Measurements from ENCODE around the gene SLC35F1. TPM values are rescaled to one million over a fixed set of nuclear protein-coding genes. Genes with fewer than 3 reads are reported as not detected.

SLC35F1 gene
- total RNA-seq, 1 donor from 2014 or later = not detected

DNA sequence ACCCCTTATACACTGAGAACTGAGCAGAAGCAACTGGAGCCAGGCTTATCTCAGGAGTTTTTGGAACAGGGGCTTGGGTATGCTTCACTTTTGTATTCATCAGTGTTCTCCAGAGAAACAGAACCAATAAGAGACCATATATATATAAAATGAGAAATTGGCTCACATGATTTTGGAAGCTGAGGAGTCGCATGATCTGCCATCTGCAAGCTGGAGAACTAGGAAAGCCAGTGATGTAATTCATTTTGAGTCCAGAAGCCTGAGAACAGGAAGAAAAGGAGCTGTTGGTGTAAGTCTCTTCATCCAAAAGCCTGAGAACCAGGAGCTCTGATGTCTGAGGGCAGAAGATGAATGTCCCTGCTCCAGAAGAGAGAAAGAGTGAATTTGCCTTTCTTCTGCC lies 272.0 kb downstream of the SLC35F1 start:
- Mint-ChIP-seq H3K4me1 (no peaks in the 10 kb centered on the region), H3K27ac (no peak overlapping the region), H3K4me3 (no peak overlapping the region), H3K36me3 (ENCODE audit: low read depth) (no peaks in the 10 kb centered on the region), H3K27me3 (no peaks in the 10 kb centered on the region), H3K9me3 (peaks cover 5% of the 10 kb centered on the region)
- no peak for DNase-seq
- ChIA-PET CTCF (no interaction called here), POLR2A (no interaction called here)
- TF ChIP-seq, protein P1, sequence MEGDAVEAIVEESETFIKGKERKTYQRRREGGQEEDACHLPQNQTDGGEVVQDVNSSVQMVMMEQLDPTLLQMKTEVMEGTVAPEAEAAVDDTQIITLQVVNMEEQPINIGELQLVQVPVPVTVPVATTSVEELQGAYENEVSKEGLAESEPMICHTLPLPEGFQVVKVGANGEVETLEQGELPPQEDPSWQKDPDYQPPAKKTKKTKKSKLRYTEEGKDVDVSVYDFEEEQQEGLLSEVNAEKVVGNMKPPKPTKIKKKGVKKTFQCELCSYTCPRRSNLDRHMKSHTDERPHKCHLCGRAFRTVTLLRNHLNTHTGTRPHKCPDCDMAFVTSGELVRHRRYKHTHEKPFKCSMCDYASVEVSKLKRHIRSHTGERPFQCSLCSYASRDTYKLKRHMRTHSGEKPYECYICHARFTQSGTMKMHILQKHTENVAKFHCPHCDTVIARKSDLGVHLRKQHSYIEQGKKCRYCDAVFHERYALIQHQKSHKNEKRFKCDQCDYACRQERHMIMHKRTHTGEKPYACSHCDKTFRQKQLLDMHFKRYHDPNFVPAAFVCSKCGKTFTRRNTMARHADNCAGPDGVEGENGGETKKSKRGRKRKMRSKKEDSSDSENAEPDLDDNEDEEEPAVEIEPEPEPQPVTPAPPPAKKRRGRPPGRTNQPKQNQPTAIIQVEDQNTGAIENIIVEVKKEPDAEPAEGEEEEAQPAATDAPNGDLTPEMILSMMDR (IDR thresholded peaks at IDR 0.05) = no peak
- ATAC-seq (ENCODE audit: low read depth) = no peak
- intact Hi-C loops (cut with micrococcal nuclease) = no loop called here

- Mint-ChIP-seq H3K27me3 (no peaks in the 10 kb centered on the region), H3K4me1 (peaks cover 2% of the 10 kb centered on the region), H3K36me3 (ENCODE audit: low read depth) (no peaks in the 10 kb centered on the region), H3K4me3 (no peak overlapping the region), H3K9me3 (no peaks in the 10 kb centered on the region), H3K27ac (no peak overlapping the region)
- ATAC-seq (ENCODE audit: low read depth) (no peak), DNase-seq (no peak)
- ChIA-PET CTCF (no interaction called here), POLR2A (no interaction called here)
- TF ChIP-seq, protein P1 (IDR thresholded peaks at IDR 0.05) = no peak
- intact Hi-C loops (cut with micrococcal nuclease) = no loop called here
Measured at GRCh38 chr6:118186672-118187567, 279.9 kb downstream of the SLC35F1 start.

GRCh38 chr6:118187568-118188164 lies 280.6 kb downstream of the SLC35F1 start:
- DNase-seq (no peak), ATAC-seq (ENCODE audit: low read depth) (no peak)
- TF ChIP-seq, protein P1 (IDR thresholded peaks at IDR 0.05) = no peak
- H3K36me3 Mint-ChIP-seq (ENCODE audit: low read depth) = no peaks in the 10 kb centered on the region
- no peaks in the 10 kb centered on the region for H3K9me3 Mint-ChIP-seq
- no peak overlapping the region for H3K27ac Mint-ChIP-seq
- intact Hi-C loops (cut with micrococcal nuclease) = no loop called here
- H3K4me3 Mint-ChIP-seq = no peak overlapping the region
- ChIA-PET POLR2A (no interaction called here), CTCF (no interaction called here)
- no peaks in the 10 kb centered on the region for H3K27me3 Mint-ChIP-seq
- peaks cover 2% of the 10 kb centered on the region for H3K4me1 Mint-ChIP-seq

GRCh38 chr6:118188561-118188960 lies 281.5 kb downstream of the SLC35F1 start:
- Mint-ChIP-seq H3K4me1 (peaks cover 2% of the 10 kb centered on the region), H3K4me3 (no peak overlapping the region), H3K27me3 (no peaks in the 10 kb centered on the region), H3K9me3 (no peaks in the 10 kb centered on the region), H3K27ac (no peak overlapping the region), H3K36me3 (ENCODE audit: low read depth) (no peaks in the 10 kb centered on the region)
- ChIA-PET CTCF (no interaction called here), POLR2A (no interaction called here)
- TF ChIP-seq, protein P1 (IDR thresholded peaks at IDR 0.05) = no peak
- DNase-seq (no peak), ATAC-seq (ENCODE audit: low read depth) (no peak)
- intact Hi-C loops (cut with micrococcal nuclease) = no loop called here

DNA sequence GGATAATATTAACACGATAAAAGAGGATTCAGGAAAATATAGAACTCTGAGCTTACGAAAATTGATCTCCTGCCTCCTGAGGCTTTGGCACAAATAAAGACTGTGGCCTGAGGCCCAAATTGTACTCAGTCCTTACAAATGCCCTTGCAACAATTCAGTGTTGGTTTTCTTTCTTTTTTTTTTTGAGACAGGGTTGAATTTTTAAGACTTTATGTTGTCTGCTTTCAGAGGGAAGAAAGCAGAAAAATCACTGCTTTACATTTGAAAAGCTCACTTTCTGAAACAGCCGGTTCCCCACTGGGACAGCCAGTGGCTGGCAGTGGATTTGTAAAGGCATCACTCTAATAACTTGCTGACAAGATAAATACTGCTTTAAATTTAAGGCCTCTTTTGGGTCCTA lies 290.5 kb downstream of the SLC35F1 start:
- Mint-ChIP-seq H3K27ac (no peak overlapping the region), H3K4me1 (no peaks in the 10 kb centered on the region), H3K36me3 (ENCODE audit: low read depth) (no peaks in the 10 kb centered on the region), H3K9me3 (no peaks in the 10 kb centered on the region), H3K4me3 (no peak overlapping the region), H3K27me3 (no peaks in the 10 kb centered on the region)
- TF ChIP-seq, protein P1 (IDR thresholded peaks at IDR 0.05) = no peak
- ChIA-PET POLR2A (no interaction called here), CTCF (no interaction called here)
- DNase-seq = no peak
- intact Hi-C loops (cut with micrococcal nuclease) = no loop called here
- ATAC-seq (ENCODE audit: low read depth) = no peak

Data from activated B cell treated with CpG ODN at 0.5 μM for 24 hours (primary cell).